ENCODE data around the gene CACNA2D2.

Gene CACNA2D2

GRCh38 chr3:50371133-50371685 is 132.2 kb downstream of the CACNA2D2 start:
- no peak for DNase-seq (ENCODE audit: low read depth, low spot score)

DNA sequence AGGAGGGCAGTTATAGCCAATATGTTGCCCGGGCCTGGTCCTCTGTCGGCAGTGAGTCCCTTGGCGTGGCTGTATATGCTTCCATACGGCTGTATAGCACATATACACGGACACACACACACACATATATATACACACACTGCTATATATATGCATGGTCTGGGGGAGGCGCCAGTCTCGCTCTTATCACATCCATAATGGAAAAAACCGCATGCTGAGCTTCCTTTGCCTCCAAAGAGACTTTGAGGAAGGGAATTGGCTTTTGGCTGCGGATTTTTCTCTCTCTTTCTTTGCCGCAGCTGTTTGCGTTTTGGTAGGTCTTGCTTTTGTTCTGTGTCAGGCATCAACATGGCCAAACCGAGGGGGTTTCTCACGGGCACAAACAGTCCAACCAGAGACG is 132.8 kb downstream of the CACNA2D2 start:
- no peak for DNase-seq (ENCODE audit: low read depth, low spot score)

DNA sequence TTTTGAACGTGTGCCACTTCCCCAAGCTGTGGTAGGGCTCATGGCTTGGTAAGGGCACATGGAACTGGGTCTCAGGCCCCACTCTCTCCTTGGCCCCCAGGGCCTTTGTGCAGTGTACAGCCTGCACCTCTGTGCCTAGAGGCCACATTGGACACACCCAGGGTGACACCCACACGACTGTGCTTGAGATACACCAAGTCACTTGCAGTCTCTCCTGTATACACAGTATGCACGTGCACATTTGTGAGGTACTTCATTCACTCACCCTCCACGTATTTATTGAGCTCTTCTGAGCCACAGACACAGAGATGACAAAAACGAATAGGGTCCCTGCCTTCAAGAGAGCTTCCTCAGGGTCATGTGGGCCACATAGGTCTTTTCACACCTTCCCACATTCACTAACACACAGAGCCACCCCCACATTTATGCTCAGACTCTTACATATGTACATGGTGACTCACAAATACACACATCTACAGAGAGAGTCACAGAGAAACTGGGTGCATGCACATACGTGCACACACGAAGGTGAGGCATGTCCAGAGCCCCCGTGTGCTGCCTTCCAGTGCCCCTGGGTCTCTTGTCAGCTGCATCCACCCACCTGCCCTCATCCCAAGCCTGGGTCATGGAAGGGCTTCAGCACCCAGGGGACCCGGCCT is 134.3 kb downstream of the CACNA2D2 start:
- DNase-seq (ENCODE audit: low read depth, low spot score), result no peak

DNA sequence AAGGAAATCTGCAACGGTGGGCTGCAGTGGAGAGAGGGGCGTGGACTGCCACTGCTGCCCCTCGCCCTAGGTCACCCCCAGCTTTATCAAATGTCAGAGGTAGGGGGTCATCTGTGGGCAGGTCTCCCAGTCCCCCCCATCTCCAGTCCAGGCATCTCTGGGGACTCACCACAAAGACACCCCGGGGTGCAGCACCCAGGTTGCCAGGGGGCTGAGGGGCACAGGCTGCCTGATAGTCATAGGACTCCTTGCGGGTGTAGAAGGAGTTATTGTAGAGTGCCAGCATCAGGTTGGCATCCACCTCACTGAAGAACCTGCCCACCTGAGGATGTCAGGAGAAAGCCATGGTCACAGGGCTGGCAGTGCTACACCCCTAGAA is 137.6 kb downstream of the CACNA2D2 start:
- DNase-seq (ENCODE audit: low read depth, low spot score), result no peak

DNA sequence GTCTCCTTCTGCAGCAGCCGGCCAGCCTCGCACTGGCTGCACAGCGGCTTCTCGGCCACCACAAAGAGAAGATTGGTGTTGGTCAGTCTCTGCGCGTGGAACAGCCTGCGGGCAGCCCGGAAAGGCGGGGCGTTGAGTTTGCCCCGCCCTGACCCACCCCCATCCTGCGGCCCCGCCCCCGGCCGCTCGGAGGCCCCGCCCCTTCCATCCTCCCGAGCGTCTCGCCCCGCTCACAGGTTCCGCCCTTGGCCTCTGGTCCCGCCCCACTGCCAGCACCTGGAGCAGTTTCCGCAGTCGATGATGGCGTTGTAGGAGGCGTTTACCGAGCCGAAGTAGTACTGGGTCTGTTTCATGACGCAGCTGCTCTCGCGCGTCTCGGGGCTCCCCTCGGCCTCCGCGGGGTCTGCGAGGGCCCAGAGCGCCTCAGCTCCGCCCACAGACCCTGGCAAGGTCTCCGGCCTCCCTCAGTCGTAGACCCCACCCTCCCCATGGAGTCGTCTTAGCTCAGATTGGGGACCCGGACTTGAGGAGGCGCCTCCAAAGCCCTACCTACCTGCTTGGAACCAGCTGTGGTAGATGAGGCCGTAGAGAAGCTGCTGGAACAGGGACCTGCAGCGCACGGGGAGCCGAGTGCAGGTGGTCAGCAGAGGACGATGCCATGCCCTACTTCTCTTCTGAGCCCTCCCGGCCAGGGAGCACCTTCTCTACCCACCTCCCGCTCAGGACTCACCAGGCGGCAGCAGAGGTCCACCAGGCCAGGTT is 138.2 kb downstream of the CACNA2D2 start:
- DNase-seq (ENCODE audit: low read depth, low spot score), result no peak

- no peak for DNase-seq (ENCODE audit: low read depth, low spot score)
Measured at GRCh38 chr3:50364573-50365079, 138.8 kb downstream of the CACNA2D2 start.

GRCh38 chr3:50359760-50360110 is 143.7 kb downstream of the CACNA2D2 start:
- DNase-seq (ENCODE audit: low read depth, low spot score), result no peak

GRCh38 chr3:50358911-50359759 is 144.3 kb downstream of the CACNA2D2 start, which contains the start of gene TMEM115:
TMEM115 (minus strand) TSS chr3:50359521; CDS start chr3:50359063, 458 bp downstream.
- peak; percentile 99 for DNase-seq (ENCODE audit: low read depth, low spot score)

DNA sequence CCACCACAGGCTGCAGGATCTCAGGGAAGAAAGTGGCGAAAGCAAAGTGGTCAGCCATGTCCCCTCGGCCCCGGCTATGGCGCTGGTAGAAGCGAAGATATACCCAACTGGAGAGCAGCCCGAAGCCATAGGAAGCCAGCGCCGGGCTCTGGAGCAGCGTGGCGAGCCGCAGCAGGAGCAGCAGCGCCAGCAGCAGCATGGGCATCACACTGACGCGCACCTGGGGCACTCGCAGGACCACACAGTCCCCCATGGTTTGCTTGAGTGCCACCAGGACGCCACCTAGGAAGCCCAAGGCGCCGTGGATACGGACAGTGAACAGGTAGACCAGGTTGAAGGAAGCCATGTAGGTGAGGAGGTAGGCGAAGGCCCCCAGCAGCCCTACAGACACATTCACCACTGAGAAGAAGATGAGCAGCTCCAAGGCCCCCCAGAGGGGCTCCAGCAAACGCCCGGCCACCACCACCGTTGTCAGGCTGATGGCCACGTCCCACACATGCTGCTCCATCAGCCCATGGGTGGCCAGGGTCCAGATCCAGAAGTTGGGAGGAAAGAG is 145.0 kb downstream of the CACNA2D2 start:
- DNase-seq (ENCODE audit: low read depth, low spot score), result no peak

DNA sequence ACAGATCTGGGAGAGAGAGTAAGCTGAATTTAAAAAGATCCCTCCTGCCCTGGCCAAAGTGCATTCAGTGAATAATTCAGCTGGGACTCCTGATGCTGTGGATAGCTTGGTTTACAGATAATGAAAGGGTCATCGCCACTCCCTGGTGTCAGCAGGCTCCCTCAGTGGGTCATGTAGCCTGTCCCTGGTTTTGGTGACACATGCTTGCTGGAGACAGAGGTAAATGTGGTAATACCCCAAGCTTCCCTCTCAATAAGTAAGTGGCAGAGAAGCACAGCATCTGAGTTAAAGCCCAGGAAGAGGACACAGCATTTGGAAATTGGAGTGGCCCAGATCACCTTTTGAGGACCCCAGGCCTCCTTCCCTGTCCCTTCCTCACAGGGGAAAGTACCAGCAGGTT is 146.0 kb downstream of the CACNA2D2 start:
- no peak for DNase-seq (ENCODE audit: low read depth, low spot score)

DNA sequence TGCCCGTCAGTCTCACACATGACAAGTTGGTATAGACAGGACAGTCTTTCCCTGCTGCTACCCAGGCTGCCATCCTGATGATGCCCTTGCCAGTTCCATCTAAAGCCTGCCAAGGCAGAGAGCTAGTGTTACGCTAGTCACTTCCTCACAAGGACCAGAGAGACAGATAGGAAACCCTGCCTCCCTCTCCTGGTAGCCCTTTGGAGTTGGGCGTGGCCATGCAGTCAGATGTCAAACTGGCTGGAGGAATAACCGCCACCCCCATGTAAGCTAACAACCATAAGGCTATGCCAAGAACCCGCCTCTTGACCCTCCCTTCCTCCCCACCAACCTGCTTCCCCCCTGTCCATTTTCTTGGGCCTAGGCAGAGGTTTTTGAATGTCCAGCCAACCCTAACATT is 146.9 kb downstream of the CACNA2D2 start:
- no peak for DNase-seq (ENCODE audit: low read depth, low spot score)

GRCh38 chr3:50355829-50356552 is 147.4 kb downstream of the CACNA2D2 start:
- DNase-seq (ENCODE audit: low read depth, low spot score), result no peak

GRCh38 chr3:50354850-50355249 is 148.6 kb downstream of the CACNA2D2 start:
- no peak for DNase-seq (ENCODE audit: low read depth, low spot score)

GRCh38 chr3:50354186-50354764 is 149.2 kb downstream of the CACNA2D2 start:
- DNase-seq (ENCODE audit: low read depth, low spot score), result no peak

DNA sequence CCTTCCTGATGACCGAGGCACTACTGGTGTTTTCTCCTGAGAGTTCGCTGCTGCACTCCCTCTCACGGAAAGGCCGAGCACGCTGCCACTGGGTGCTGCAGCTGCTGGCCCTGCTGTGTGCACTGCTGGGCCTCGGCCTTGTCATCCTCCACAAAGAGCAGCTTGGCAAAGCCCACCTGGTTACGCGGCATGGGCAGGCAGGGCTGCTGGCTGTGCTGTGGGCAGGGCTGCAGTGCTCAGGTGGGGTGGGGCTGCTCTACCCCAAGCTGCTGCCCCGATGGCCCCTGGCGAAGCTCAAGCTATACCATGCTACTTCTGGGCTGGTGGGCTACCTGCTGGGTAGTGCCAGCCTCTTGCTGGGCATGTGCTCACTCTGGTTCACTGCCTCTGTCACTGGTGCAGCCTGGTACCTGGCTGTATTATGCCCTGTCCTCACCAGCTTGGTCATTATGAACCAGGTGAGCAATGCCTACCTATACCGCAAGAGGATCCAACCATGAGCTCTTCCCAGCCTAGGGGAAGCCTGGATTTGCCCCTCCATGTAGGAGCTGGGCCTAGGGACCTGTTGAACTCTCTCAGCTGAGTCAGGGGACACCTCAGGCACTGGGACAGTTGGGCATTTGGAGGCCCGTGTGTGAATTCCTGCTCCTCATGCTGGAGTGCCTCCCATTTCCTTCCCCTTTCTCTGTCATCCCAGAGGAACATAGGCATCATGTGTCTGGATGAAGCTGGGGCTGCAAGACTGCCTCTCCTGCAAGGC is 150.0 kb downstream of the CACNA2D2 start:
- DNase-seq (ENCODE audit: low read depth, low spot score), result no peak

- no peak for DNase-seq (ENCODE audit: low read depth, low spot score)
Measured at GRCh38 chr3:50352781-50353180, 150.7 kb downstream of the CACNA2D2 start.

DNA sequence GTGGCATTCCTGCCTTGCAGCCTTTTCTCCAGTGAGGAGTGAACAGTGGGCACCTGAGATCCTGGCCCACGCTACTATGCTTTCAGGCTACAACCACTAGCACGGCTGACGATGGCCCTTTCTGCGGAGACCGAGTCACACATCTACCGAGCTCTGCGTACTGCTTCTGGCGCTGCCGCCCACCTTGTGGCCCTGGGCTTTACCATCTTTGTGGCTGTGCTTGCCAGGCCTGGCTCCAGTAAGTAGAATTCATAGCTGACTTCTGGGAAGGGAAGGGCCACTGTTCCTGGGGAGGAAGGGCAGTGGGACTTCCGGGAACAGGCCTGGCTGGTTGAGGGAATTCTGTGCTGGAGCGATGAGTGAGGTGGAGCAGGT is 152.1 kb downstream of the CACNA2D2 start:
- no peak for DNase-seq (ENCODE audit: low read depth, low spot score)

DNA sequence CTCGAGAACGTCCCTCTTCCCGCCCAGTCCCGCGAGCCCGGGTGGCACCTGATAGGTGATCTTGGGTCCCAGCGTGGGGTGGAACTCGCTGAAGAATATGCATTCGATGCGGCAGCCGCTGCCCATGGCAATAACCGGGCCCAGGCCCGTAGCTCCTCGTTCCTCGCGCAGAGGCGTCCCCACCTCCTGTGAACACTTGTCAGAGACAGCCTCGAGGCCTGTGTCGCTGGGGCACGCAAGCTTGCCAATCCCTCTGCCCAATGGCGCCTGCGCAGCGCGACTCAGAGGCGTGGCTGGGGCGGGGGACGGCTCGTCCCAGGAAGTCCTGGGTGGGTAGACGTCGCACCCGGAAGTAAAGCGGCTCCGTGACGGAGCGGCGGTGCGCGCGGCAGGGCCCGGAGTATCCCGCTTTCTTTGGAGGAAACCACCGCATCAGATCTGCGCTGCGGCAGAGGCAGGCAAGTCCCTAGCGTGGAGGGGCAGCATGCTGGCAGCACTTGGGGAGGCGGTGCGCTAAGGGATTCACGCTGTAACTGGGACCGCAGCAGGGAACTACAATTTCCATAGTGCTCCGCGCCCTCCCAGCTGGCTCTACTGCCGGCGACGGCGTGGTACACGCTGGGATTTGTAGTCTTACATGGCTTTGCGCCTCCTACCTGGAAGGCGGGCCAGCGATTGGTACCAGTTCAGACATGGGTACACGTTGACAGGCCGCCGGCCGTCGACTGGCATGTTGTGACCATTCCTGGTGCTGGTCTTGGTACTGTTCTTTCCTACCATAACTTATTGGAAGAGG is 152.7 kb downstream of the CACNA2D2 start, which contains the start of the genes CYB561D2 and NPRL2:
CYB561D2 (plus strand) TSS at position 336 of the 796 bp plus-strand sequence. CDS start 572 bp downstream, outside the sequence.
NPRL2 (minus strand) TSS at position 249 of the 796 bp plus-strand sequence; CDS start at position 126, 123 bp downstream.
- no peak for DNase-seq (ENCODE audit: low read depth, low spot score)

- DNase-seq (ENCODE audit: low read depth, low spot score), result no peak
Measured at GRCh38 chr3:50350213-50350526, 153.3 kb downstream of the CACNA2D2 start.
